ENCODE measurements around the gene ZDHHC3.

GRCh38 chr3:44894485-44894884 lies 81.5 kb downstream of the ZDHHC3 start:
- TF ChIP-seq POLR2A (IDR thresholded peaks at IDR 0.05) (no peak), CTCF (IDR thresholded peaks at IDR 0.05) (no peak)
